DOHH2 (cell line): ENCODE results near the gene FGF7.

Source experiments
- CTCF ChIP-seq: fragments of 200-600 bp; sonication (generic); IDR thresholded peaks from one replicate; pipeline ENCODE4 v1.5.1; 2014; ENCODE audit warnings: antibody characterized with exemption, mild to moderate bottlenecking, low read depth, low read length; ENCODE audit not compliant: poor library complexity, severe bottlenecking
- EZH2phosphoT487 ChIP-seq: fragments of 200-600 bp; sonication (generic); IDR thresholded peaks from 2 replicates; pipeline ENCODE4 v1.6.1; 2017; ENCODE audit warnings: borderline replicate concordance, mild to moderate bottlenecking, antibody characterized with exemption, low read length, moderate library complexity, mixed read lengths

GRCh38 chr15:49528289-49528688, 105.2 kb downstream of the FGF7 start:
- TF ChIP-seq CTCF (no peak), EZH2phosphoT487 (no peak)
